Skeletal muscle tissue (tissue), 4 donors: ENCODE measurements around the gene TRAF4. TPM values are rescaled to one million over a fixed set of nuclear protein-coding genes. Genes with fewer than 3 reads are reported as not detected.

Experiments
- H3K27ac ChIP-seq: one replicate; pipeline ENCODE4 v1.7.0; 2013; ENCODE audit warnings: mild to moderate bottlenecking, low read depth, low read length, inconsistent platforms
- H3K27me3 ChIP-seq, 3 donors: one replicate each; pipeline ENCODE4 v1.7.0; 2013; ENCODE audit warnings: low read length in 3 of 3; ENCODE audit not compliant: control insufficient read depth in 3 of 3, insufficient read depth in 3 of 3
- H3K36me3 ChIP-seq, 3 donors: one replicate each; pipeline ENCODE4 v1.7.0; 2013; ENCODE audit warnings: low read length in 3 of 3; ENCODE audit not compliant: control insufficient read depth in 3 of 3, insufficient read depth in 3 of 3
- H3K4me1 ChIP-seq, 3 donors: one replicate each; pipeline ENCODE4 v1.7.0; 2013; ENCODE audit warnings: low read length in 3 of 3, mild to moderate bottlenecking in 3 of 3; ENCODE audit not compliant: control insufficient read depth in 3 of 3, insufficient read depth in 3 of 3
- H3K4me3 ChIP-seq, 3 donors: one replicate each; pipeline ENCODE4 v1.7.0; 2013; ENCODE audit warnings: low read length in 3 of 3
- H3K9ac ChIP-seq, 3 donors: one replicate each; pipeline ENCODE4 v1.7.0; 2013; ENCODE audit warnings: low read length in 3 of 3, mild to moderate bottlenecking in 3 of 3, moderate library complexity in 2 of 3, low read depth in 1 of 3
- H3K9me3 ChIP-seq, 3 donors: one replicate each; pipeline ENCODE4 v1.7.0; 2013; ENCODE audit warnings: low read length in 3 of 3; ENCODE audit not compliant: control insufficient read depth in 3 of 3
- total RNA-seq: library from RNA; depleted of rRNA; stranded (reverse); fragments of >200 nt; gene quantifications from one replicate; pipeline ENCODE4 v1.2.3, GENCODE V29; 2014
- donor health status: Osteomylitis.

The TRAF4 gene
- total RNA-seq: 26.1 TPM

- Histone ChIP-seq H3K9ac (peak within 1 kb of the TSS; percentile 69 to 79 (median 75)), H3K4me1 (peaks cover 31 to 36% (median 32%) of the 10 kb centered on the region in 3 donors), H3K36me3 (peaks cover 0 to 2% (median 0%) of the 10 kb centered on the region in 3 donors), H3K27me3 (peaks cover 0 to 12% (median 6%) of the 10 kb centered on the region in 3 donors), H3K9me3 (no peaks in the 10 kb centered on the region), H3K4me3 (peak within 1 kb of the TSS; percentile 71 to 75 (median 73)), H3K27ac (peak within 1 kb of the TSS; percentile 74)
Observed at GRCh38 chr17:28743243-28744103, at the start of gene TRAF4. TSS of gene TRAF4 (plus strand) at chr17:28744011. CDS start at chr17:28744113, 102 bp downstream.

- Histone ChIP-seq H3K4me3 (no peak overlapping the region), H3K9me3 (no peaks in the 10 kb centered on the region), H3K27me3 (no peaks in the 10 kb centered on the region), H3K4me1 (no peaks in the 10 kb centered on the region), H3K36me3 (peaks cover 94 to 99% (median 97%) of the 10 kb centered on the region in 3 donors), H3K27ac (no peak overlapping the region), H3K9ac (no peak overlapping the region)
Observed at GRCh38 chr17:28698253-28698941, 45.4 kb upstream of the TRAF4 start.

GRCh38 chr17:28700278-28700677 is 43.5 kb upstream of the TRAF4 start:
- Histone ChIP-seq H3K9me3 (no peaks in the 10 kb centered on the region), H3K36me3 (peaks cover 83 to 89% (median 86%) of the 10 kb centered on the region in 3 donors), H3K4me1 (no peaks in the 10 kb centered on the region), H3K4me3 (no peak overlapping the region), H3K27ac (no peak overlapping the region), H3K27me3 (no peaks in the 10 kb centered on the region), H3K9ac (no peak overlapping the region)

- Histone ChIP-seq H3K9ac (no peak overlapping the region), H3K27me3 (no peaks in the 10 kb centered on the region), H3K36me3 (peaks cover 76 to 84% (median 82%) of the 10 kb centered on the region in 3 donors), H3K4me3 (no peak overlapping the region), H3K4me1 (no peaks in the 10 kb centered on the region), H3K9me3 (no peaks in the 10 kb centered on the region), H3K27ac (no peak overlapping the region)
Observed at GRCh38 chr17:28700830-28701492, 42.9 kb upstream of the TRAF4 start.

DNA sequence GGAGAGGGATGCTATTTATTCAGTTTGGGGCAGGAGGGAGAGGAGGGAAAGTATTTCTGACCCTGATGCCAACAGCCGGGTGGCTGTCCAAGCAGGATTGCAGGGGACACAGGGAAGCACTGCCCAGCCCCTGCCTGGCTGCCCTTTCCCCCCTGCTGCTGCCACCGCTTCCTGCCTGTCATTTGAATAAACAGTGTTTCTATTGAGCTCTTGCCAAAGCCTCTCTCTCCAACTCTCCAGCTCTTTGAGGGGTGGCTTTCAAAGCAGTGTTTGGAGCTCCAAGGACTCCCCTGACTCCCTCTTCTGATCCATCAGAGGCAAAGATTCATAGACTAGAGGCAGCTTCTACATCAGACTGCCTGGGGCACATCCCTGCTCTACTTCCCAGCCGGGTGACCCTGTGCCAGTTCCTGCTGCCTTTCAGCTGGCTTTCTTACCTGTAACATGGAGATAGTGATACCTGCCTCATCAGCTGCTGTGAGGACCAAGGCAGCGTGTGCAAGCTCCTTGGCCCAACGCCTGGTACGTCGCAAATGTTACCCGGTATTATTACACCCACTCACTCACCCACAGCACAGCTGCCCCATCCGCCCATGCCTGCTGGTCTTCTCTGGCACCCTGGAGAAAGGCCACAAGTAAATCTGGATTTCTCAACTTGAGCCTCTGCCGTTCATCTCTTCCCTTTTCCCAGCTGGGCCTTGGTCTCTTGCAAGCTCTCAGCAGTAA is 41.6 kb upstream of the TRAF4 start:
- H3K9ac ChIP-seq: no peak overlapping the region

DNA sequence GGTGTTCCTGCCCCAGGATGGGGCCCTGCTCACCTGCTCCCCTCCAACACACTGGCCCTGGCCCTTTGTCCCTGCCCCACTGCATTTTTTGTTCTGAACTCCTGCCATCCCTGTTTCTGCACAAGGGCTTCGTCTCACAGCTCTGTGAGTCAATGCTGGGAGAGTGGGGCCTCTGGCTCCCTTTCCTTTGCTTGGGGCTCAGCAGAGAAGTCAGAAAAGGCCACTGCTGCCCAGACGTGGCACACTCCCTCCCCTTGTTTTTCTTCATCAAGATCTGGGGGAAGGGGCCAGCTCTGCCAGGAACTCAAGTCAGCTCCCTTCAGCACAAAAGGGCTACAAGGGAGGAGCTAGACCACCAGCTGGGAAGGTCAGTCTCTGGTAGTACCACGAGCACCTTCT is 41.1 kb upstream of the TRAF4 start:
- peaks cover 60 to 70% (median 65%) of the 10 kb centered on the region in 3 donors for H3K36me3 ChIP-seq

More for the DNA sequence above, 41.6 kb upstream of the TRAF4 start:
- Histone ChIP-seq H3K4me3 (no peak overlapping the region), H3K27ac (no peak overlapping the region), H3K36me3 (peaks cover 66 to 75% (median 71%) of the 10 kb centered on the region in 3 donors), H3K4me1 (no peaks in the 10 kb centered on the region), H3K27me3 (no peaks in the 10 kb centered on the region), H3K9me3 (no peaks in the 10 kb centered on the region)

GRCh38 chr17:28703552-28704218 is 40.1 kb upstream of the TRAF4 start:
- Histone ChIP-seq H3K9ac (no peak overlapping the region), H3K27ac (no peak overlapping the region), H3K4me1 (no peaks in the 10 kb centered on the region), H3K27me3 (no peaks in the 10 kb centered on the region), H3K36me3 (peaks cover 51 to 60% (median 56%) of the 10 kb centered on the region in 3 donors), H3K9me3 (no peaks in the 10 kb centered on the region), H3K4me3 (no peak overlapping the region)

More for the DNA sequence above, 41.1 kb upstream of the TRAF4 start:
- H3K4me1 ChIP-seq: no peaks in the 10 kb centered on the region
- no peak overlapping the region for H3K4me3 ChIP-seq
- no peaks in the 10 kb centered on the region for H3K9me3 ChIP-seq
- H3K27me3 ChIP-seq: no peaks in the 10 kb centered on the region
- no peak overlapping the region for H3K9ac ChIP-seq
- no peak overlapping the region for H3K27ac ChIP-seq

GRCh38 chr17:28704219-28704858 is 39.5 kb upstream of the TRAF4 start:
- no peak overlapping the region for H3K9ac ChIP-seq
- H3K4me1 ChIP-seq: no peaks in the 10 kb centered on the region
- H3K27ac ChIP-seq: no peak overlapping the region
- no peaks in the 10 kb centered on the region for H3K9me3 ChIP-seq
- H3K36me3 ChIP-seq: peaks cover 44 to 54% (median 49%) of the 10 kb centered on the region in 3 donors
- H3K27me3 ChIP-seq: no peaks in the 10 kb centered on the region
- no peak overlapping the region for H3K4me3 ChIP-seq
